LNCAP (cell line): ENCODE measurements around the gene BHLHE41.

ENCODE experiments used
- TF ChIP-seq, protein P1 (sequence below): fragments of 450-650 bp; IDR thresholded peaks from 2 replicates; pipeline ENCODE4 v1.5.1; 2017; ENCODE audit warnings: mild to moderate bottlenecking

Gene BHLHE41

GRCh38 chr12:26116829-26117715 is 7.8 kb downstream of the BHLHE41 start:
- TF ChIP-seq, protein P1, sequence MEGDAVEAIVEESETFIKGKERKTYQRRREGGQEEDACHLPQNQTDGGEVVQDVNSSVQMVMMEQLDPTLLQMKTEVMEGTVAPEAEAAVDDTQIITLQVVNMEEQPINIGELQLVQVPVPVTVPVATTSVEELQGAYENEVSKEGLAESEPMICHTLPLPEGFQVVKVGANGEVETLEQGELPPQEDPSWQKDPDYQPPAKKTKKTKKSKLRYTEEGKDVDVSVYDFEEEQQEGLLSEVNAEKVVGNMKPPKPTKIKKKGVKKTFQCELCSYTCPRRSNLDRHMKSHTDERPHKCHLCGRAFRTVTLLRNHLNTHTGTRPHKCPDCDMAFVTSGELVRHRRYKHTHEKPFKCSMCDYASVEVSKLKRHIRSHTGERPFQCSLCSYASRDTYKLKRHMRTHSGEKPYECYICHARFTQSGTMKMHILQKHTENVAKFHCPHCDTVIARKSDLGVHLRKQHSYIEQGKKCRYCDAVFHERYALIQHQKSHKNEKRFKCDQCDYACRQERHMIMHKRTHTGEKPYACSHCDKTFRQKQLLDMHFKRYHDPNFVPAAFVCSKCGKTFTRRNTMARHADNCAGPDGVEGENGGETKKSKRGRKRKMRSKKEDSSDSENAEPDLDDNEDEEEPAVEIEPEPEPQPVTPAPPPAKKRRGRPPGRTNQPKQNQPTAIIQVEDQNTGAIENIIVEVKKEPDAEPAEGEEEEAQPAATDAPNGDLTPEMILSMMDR = no peak

DNA sequence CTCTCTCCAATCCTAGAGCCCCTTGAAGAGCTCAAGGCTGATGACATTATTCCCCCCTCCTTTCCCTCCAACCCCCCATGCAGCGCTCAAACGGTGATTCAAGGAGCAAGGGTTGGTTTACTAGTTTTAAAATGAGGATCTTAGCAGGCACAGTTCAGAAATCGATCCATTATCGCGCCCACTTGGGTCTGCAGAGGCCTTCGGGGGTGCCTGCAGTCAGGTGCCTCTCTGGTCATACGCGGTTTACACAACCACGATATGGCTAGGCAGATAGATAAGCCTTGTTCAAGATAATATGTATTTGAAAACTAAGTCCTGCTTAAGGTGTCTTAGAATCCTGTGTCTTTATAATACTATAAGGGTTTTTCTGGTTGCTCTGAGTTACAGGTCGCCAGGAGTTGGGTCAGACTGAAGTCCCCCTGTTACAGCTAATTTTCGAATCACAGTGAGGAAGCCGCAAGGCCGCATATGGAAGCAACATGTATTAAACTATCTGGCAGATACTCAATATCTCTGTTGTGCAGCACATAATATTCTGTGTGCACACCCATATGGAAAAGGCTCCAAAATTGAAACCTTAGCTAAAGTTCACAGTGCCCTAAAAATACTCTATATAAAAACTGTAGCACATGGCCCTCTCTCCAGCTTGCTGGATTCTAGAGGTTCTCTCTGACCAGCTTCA is 10.0 kb downstream of the BHLHE41 start:
- TF ChIP-seq, protein P1 = no peak

DNA sequence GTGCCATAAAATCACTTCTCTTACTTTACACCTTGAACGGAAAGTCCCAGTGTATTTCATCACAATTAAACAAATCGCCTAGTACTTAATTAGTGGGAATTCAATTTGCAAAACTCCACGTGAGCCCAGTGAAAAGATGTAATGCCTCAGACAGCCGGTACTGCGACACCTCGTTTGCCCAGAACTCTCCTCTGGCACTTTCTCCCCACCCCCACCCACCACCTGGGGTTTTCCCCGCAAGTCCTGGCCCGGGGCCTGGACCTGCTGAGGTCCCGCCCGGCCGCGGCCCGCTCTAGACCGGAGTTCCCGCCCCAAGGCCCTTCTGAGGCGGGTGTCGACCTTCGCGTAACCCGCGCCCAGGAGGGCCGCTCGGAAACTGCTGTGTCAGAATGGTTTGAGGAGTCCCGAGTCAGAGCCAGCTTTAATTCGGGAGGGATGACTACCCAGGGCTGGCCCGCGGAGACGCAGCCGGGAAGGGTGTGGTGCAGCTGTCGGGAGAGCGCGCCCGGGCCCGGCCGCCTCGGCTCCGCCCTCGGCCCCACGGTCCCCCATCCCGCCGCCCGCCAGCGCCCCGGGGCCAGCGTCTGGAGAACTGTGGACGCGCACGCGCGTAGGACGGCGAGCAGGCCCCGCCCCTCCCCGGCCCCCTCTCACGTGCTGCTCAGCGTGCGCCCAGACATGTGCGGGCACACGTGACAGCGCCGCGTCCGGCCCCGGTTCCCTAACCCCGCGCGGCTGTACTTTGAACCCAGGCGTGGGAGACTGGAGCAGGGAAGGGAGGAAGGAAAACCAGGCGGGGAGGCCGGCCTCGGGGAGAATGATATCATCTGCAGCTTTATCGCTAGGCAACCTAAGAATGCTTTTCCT is 10.8 kb downstream of the BHLHE41 start:
- TF ChIP-seq, protein P1 = 0 out of 2 replicates have a peak, but pooled peaks have one; percentile 12

DNA sequence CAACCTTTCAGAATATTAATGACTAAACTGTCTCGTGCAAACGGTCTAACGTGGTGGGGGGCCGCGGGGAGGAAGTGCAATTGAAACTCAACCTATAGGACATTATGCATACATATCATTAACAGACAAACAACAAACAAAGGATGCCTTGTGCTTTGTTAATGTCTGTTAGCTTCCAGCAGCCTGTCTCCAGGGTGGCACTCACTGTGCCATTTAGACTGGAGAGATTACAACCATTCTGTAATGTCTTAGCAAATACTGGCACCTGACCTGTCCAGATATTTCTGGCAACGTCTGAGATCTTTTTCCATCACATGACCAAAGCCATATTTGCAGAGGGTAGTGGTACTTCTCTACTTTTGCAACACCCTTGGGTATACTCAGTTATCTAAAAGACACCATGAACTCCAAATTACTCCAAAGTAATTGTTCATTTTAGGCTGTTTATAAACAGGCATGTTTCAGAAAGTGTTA is 11.6 kb downstream of the BHLHE41 start:
- TF ChIP-seq, protein P1 = no peak

- TF ChIP-seq, protein P1 = no peak
Observed at GRCh38 chr12:26112703-26113147, 12.1 kb downstream of the BHLHE41 start.

DNA sequence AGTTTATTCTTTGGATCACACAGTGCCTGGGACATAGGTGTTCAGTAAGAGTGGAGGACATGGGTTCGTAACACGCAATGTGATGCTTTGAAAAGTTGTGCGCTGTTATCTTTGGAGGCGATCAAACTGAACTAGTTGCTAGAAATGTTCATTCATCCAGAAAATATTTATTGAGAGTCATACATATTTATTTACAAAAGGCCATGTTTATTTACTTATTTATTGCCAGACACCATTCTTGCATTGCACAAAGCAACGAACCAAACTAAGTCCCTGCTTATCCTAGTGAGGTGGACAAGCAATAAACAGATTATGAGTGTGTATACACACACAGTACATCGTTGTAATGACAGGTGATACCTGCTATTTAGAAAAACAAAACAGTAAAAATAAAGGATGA is 12.6 kb downstream of the BHLHE41 start:
- TF ChIP-seq, protein P1 = no peak

DNA sequence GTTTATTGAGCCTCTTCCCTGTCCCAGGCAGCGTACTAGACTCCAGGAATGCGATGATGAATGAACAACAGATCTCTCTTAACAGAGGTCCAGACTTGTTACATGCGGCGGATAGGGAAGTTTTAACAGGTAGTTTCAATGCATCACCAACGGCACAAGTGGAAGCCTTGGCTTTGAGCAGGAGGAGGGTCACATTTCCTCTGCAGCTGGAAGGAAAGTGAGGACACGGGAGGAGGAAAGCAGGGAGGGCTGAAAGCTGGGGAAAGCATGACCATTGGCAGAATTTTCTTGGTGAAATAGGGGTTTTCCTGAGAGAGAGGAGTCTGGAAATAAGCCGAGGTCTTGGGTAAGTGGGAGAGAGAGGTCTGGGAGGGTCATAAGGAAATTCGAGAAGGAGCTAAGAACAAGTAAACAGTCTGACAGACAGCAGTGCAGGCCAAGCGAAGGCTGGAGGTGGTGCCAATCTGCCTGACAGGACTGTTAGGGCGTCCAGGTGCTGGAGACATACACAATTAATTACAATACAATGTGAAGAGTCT is 15.4 kb downstream of the BHLHE41 start:
- TF ChIP-seq, protein P1 = no peak
